Loucy (cell line): Measurements from ENCODE around the gene SLC27A2.

Experiments used
- CTCF ChIP-seq: fragments of 200-600 bp; sonication (generic); conservative IDR thresholded peaks from 2 replicates; pipeline ENCODE4 v1.5.1; 2014; ENCODE audit warnings: mild to moderate bottlenecking, antibody characterized with exemption, low read length
- EZH2phosphoT487 ChIP-seq: fragments of 200-600 bp; IDR thresholded peaks from 2 replicates; pipeline ENCODE4 v1.6.1; 2018; ENCODE audit warnings: antibody characterized with exemption, mild to moderate bottlenecking, moderate library complexity, borderline replicate concordance

GRCh38 chr15:50225938-50226337 lies 43.9 kb downstream of the SLC27A2 start:
- no peak for TF ChIP-seq CTCF
- no peak for TF ChIP-seq EZH2phosphoT487
